ENCODE results near the gene PARD3. TPM values are rescaled to one million over a fixed set of nuclear protein-coding genes. Genes with fewer than 3 reads are reported as not detected.
A peak's percentile ranks its signal among the peaks of the same experiment; 100 is the strongest.

The PARD3 gene
- polyA plus RNA-seq, 5 donors = 38.0 to 53.5 (median 46.6) TPM

- no peak for DNase-seq
Observed at GRCh38 chr10:34164029-34164428, 651.1 kb downstream of the PARD3 start.

DNA sequence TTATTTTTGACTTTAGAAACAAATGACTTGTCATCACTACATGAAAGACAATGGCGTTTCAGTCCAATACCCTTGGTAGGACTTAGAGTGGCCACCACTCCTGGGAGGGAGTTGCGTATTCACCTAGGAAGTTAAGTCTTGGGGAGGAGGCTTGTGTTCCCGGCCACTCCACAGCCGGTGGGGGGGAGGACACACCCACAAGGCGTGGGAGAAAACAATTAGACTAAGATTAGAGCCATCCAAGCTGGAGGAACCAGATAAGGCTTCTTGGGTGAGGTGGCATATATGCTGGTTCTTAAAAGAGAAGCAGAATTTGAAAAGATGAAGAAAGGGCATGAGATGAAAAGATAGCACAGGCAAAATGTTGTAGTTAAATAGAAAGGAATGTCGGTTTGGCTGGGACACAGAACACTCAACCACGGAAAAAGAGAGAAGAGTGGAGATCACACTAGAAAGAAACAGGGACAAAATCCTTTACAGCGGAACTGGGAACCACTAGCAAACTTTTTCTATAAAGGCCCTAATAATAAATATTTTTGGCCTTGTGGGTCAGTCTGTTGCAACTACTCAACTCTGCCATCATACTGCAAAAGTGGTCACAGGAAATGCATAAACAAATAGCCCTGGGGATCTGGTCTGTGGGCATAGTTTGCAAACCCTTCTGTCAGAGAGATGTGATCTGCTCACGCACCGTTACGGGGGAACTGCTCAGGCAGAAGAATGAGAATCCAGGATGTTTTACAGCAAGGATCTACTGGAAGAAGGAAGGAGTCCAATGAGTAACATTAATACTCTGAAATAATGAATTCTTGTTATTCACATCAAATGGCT, 651.8 kb downstream of the PARD3 start:
- DNase-seq = no peak

- no peak for DNase-seq
Observed at GRCh38 chr10:34161777-34162370, 653.2 kb downstream of the PARD3 start.

- no peak for DNase-seq
Observed at GRCh38 chr10:34160595-34160994, 654.5 kb downstream of the PARD3 start.

DNA sequence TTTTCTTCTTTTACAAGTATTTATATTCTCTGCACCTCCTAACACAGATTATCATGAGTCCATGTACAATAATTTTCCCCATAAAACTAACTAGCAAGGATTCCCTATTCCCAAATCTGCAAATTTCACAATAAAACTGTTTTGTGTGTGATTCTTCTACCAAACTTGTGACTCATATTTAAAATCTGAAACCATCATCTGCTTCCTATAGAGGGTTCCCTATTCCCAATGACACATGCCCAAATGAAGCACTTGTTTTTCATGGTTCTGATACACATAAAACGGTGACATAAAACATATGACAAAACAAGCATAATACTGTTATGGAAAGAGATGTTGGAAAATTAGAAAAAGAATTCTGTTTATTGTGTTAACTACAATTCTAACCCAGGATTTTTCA, 657.6 kb downstream of the PARD3 start:
- DNase-seq = no peak

DNA sequence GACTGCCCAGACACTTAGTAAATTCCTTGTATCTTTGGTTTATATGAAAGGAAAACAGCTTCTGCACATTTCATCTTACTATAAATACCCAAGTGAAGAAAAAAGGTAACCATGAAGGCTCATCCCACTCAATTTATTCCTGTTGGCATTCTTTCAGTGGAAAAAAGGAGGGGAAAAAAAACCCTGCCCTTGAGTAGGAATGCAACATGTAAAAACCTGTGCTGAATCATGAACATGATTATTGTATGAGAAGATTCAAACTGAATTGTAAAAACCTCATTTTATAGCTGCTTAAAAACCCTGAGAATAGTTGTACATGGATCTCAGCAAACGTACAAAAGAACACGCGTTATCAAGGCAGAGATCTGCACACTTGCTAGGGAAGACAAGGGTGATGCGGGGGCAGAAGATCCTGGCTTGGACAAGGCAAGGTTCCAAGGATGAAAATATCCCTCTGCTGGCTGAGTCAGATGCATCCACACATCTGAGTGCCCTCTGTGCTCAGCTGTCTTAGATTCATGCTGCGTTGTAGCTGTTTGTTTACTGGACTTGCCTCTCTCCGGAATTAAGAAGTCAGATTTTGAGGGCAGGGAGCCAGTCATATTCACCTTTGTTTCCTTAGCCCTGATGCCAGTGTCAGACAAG, 658.2 kb downstream of the PARD3 start:
- no peak for DNase-seq

DNA sequence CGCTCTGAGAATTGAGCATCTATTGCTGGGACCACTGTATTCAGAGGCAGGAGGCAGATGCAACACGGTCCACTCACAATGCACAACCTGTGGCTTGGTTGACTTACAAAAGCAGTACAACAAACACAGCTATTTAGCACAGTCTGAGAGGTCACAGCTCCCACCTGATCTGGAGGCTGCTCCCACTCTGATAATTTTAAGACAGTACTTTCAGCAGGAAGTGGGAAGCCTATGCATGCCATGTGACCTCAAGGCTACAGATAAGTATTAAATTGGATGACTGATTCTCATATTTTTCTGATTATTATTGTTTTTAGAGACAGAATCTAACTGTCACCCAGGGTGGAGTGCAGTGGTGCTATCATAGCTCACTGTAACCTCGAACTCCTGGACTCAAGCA, 659.3 kb downstream of the PARD3 start:
- DNase-seq = no peak

DNA sequence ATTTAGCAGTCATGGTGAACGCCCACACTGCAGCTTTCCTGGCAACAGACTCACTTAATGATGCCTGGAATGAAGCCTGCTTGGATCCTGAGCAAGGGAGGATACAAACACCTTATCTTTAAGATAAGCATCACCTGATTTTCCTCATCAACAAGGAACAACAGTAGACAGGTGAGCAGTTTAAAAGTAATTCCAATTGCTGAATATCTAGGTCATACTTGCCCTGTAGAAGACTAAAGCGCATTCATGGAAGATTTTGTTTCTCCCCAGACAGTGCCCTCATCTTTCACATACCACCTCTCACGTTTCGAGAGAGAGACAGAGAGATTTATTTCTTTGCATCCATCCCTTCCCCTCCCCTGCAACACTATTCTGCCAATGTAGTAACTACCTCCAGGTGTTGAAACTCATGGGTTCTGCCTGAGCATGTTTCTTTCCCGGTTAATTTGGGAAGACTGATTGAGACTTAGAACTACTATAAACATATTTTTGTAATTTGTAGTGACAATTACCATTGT, 660.7 kb downstream of the PARD3 start:
- DNase-seq = no peak

DNA sequence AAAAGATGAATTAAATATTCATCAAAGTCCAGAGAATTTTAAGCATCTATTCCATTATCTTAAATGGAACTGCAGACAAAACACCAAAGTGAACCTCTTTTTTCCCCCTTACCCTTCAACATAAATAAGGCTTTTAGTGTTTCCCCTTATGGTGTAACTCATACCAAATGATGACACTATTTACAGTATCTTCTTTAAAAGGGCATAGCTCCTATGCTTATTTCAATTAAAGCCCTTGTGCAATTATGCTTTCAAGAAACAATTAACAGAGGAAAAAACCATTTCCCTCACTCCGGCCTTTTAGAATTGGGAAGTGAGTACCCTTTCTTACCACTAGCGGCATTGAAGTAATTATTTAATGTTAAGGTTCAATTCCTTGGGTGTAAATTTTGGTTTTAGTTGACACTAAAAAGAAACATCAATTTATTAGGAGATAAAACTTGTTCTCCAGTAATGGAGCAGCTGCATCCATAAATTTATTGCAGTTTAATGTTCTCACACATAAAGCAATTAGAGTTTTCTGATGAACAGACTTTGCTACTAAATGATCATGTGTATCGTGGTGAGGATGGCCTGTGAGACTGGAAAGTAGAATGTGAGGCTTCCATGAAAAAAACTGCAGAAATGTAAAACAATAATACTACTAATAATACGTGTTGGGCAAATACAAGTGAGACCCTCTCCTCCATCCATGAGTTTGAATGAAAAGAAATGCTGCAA, 661.3 kb downstream of the PARD3 start:
- DNase-seq = no peak

- DNase-seq = no peak
Observed at GRCh38 chr10:34152434-34152833, 662.7 kb downstream of the PARD3 start.

DNA sequence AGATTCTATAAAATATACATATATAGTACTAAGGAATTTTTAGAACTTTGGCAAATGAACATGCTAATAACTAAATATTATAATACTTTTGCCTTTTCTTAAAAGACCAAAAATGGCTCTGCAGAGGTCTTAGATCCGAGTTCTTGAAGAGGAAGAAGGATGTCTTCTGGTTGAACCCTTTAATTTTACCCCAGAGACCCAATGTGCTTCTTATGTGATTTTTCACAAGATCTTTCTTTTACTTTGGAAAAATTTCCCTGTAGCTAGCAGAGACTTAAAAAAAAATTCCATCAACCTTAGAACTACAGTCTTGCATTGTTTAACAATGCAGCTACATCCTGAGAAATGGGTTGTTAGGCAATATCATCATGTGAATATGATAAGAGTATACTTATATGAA, 663.2 kb downstream of the PARD3 start:
- no peak for DNase-seq

GRCh38 chr10:34151481-34151880, 663.6 kb downstream of the PARD3 start:
- DNase-seq = no peak

- DNase-seq = no peak
Observed at GRCh38 chr10:34150103-34150502, 665.0 kb downstream of the PARD3 start.

DNA sequence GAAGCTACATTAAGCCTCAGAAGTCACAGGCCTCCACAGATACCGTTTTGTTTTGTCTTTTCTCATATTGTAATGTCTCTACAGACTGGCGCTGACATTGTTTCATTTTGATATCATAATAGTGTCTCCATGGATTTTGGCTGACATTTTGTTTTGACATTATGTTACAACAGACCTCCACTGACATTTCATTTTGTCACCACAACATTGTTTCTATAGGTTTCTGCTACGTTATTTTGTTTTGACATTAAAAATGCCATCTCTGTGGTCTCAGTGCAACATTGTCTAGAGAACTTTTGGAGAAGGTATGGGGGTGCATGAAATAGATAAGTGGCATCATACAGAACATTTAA, 666.8 kb downstream of the PARD3 start:
- peak in 1 of 2 donors; percentile 26 for DNase-seq

DNA sequence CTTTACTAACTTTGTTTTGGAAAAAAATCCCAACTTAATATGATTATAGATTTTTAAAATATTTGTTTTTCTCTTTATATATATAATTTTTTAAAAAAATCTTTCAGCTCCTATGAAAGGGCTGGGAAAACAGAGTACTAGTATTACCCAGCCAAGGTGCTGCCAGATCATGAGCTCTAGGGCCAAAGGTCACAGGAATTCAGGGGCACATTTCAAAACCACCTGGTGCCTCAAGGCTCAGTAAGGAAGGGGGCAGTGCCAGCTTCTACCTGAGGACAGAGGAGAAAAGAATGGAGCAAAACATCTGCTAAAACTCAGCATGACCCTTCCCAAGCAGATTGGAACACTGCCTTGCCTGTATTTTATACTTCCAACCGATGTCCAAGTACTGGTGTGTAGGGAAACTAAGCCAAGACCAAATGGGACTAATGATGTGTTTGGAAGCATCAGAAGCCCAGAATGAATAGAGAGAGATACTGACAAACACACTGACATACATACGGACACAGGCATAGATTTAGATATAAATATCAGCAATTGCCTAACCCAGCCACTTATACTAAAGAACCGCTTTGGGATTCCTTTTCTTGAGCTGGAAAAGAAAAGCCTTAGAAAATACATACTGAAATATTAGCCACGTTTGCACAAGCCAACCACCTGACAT, 667.3 kb downstream of the PARD3 start:
- peak in 1 of 2 donors; percentile 50 for DNase-seq

DNA sequence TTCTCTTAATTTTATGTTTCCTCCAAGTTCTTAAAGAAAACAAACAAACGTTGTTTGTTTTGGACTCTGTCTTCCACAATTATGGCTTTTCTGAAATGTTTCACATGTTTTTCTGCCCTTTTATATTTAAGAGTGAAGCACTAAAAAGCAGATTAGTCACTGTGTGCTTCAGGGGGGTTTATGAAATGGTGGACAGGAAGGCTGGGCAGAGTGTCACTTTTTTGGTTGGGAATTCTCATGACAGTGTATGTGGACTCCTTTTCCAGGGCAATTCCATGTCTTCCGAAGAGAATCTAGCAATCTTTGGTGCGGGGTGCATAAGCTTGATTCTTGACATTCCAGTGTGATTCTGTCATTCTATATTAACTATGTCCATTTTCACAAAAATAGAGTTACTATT, 669.4 kb downstream of the PARD3 start:
- DNase-seq = no peak

GRCh38 chr10:34143466-34143865, 671.6 kb downstream of the PARD3 start:
- no peak for DNase-seq

GRCh38 chr10:34141032-34141680, 673.9 kb downstream of the PARD3 start:
- DNase-seq = no peak

DNA sequence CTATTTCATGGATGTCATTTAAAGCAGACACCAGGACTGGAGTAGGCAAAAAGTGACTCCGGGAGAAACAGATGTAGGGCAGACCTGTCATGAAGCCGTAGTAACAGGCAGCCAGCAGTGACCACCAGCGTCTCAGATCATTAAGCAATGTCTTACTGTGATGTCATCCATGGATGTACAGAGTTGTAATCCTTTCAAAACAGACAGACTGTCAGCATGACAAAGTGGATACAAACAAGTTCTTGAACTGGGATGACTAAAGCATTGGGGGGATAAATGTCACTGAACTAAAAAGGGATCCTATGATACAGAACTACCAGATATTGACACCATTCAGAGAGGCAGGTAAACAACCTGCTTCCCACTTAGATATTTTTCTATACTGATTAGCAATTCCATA, 675.5 kb downstream of the PARD3 start:
- DNase-seq = no peak

- DNase-seq = no peak
Observed at GRCh38 chr10:34137955-34138354, 677.1 kb downstream of the PARD3 start.

DNA sequence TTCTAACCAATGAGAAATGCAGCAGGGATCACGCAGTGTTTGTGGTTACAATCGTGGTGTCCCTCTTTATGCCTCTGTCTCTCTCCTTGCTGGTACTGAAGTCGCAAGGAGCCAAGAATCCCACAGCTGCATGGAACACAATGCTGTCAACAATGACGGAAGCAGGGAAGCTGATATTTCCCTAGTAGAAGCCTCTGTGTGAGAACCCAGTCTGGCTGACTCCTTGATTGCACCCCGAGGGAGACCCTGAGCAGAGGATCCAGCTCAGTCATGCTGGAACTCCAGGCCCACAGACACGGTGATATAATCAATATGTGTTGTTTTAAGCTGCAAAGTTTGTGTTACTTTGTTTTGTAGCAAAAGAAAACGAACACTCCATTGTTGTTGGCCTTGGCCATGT, 677.9 kb downstream of the PARD3 start:
- DNase-seq = no peak
